ENCODE data around the gene CFB.

The CFB gene

GRCh38 chr6:31948306-31948705, 2.4 kb downstream of the CFB start:
- no peak for DNase-seq (ENCODE audit: low read depth in 2 of 2)

GRCh38 chr6:31948753-31949413, 3.0 kb downstream of the CFB start:
- no peak for DNase-seq (ENCODE audit: low read depth in 2 of 2)

- no peak for DNase-seq (ENCODE audit: low read depth in 2 of 2)
These were observed 4.1 kb downstream of the CFB start for GRCh38 chr6:31949926-31950548.

GRCh38 chr6:31952140-31952805, 6.4 kb downstream of the CFB start:
- no peak for DNase-seq (ENCODE audit: low read depth in 2 of 2)

GRCh38 chr6:31952890-31953289, 7.0 kb downstream of the CFB start:
- DNase-seq (ENCODE audit: low read depth in 2 of 2) = no peak

GRCh38 chr6:31954511-31954910, 8.6 kb downstream of the CFB start:
- no peak for DNase-seq (ENCODE audit: low read depth in 2 of 2)

GRCh38 chr6:31956796-31957195, 10.9 kb downstream of the CFB start:
- no peak for DNase-seq (ENCODE audit: low read depth in 2 of 2)

- DNase-seq (ENCODE audit: low read depth in 2 of 2) = no peak
These were observed 12.5 kb downstream of the CFB start for GRCh38 chr6:31958412-31958740.

- DNase-seq (ENCODE audit: low read depth in 2 of 2) = peak; percentile 96 to 97
These were observed 13.1 kb downstream of the CFB start, which contains the start of the genes NELFE and SKIC2 for GRCh38 chr6:31958741-31959739. Gene NELFE, minus strand, starts transcription at chr6:31958971. Its CDS starts 525 bp downstream, at chr6:31958446. Gene SKIC2, plus strand, starts transcription at chr6:31959175. Its CDS starts 18 bp downstream, at chr6:31959193.

- no peak for DNase-seq (ENCODE audit: low read depth in 2 of 2)
These were observed 15.7 kb downstream of the CFB start for GRCh38 chr6:31961616-31962015.

GRCh38 chr6:31963921-31964320, 18.0 kb downstream of the CFB start:
- DNase-seq (ENCODE audit: low read depth in 2 of 2) = no peak

GRCh38 chr6:31965700-31966099, 19.8 kb downstream of the CFB start:
- DNase-seq (ENCODE audit: low read depth in 2 of 2) = no peak

GRCh38 chr6:31966506-31966905, 20.6 kb downstream of the CFB start:
- DNase-seq (ENCODE audit: low read depth in 2 of 2) = no peak

- DNase-seq (ENCODE audit: low read depth in 2 of 2) = no peak
These were observed 21.4 kb downstream of the CFB start for GRCh38 chr6:31966997-31967925.

GRCh38 chr6:31967926-31968320, 22.0 kb downstream of the CFB start:
- DNase-seq (ENCODE audit: low read depth in 2 of 2) = no peak

GRCh38 chr6:31968326-31968725, 22.4 kb downstream of the CFB start:
- no peak for DNase-seq (ENCODE audit: low read depth in 2 of 2)

- DNase-seq (ENCODE audit: low read depth in 2 of 2) = no peak
These were observed 23.2 kb downstream of the CFB start for GRCh38 chr6:31968791-31969711.

- no peak for DNase-seq (ENCODE audit: low read depth in 2 of 2)
These were observed 24.1 kb downstream of the CFB start for GRCh38 chr6:31969712-31970603.

Measured in stimulated activated CD8-positive, alpha-beta memory T cell treated with anti-CD3 and anti-CD28 coated beads, Interleukin-15, amount 100 ng/mL, for 4 hours (primary cell).